GM21786 (cell line): ENCODE data around the gene CFAP97D2.
"Not testable (repeated sequence)": the region's sequence is repeated elsewhere in the genome, so short reads cannot be mapped to it uniquely, and the experiment has no call there.

ENCODE experiments used
- ATAC-seq: cut with Tn5 transposase; IDR thresholded peaks from one replicate; pipeline ENCODE4 v1.9.1; 2021; ENCODE audit not compliant: unreplicated experiment

The CFAP97D2 gene

DNA sequence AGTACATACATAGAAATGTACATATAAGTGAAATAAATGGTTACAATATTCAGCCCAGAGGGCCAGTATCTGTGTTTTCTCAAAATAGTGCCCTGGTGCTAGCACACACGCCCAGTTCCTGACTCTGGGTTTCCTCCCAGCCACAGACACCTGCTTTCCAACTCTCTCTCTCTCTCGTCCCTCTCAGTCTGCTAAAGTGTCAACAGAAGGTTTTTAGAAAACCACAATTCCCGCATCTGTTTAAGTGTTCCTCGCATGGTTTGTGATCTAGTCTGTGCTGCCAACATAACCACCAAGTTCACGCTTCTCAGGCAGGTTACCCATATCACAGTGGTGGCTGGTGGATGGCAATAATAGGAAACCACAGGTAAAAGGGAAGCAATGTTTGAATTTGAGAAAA, 84.5 kb downstream of the CFAP97D2 start:
- ATAC-seq: no peak

DNA sequence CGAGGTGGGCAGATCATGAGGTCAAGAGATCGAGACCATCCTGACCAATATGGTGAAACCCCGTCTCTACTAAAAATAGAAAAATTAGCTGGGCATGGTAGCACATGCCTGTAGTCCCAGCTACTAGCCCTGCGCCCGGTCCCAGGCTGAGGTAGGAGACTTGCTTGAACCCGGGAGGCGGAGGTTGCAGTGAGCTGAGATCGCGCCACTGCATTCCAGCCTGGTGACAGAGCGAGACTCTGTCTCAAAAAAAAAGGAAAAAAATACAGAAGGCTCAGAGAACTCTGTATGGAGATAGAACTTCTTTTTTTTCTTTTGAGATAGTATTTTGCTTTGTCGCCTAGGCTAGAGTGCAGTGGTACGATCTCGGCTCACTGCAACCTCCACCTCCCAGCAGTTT, 85.3 kb downstream of the CFAP97D2 start:
- not testable (repeated sequence) for ATAC-seq

DNA sequence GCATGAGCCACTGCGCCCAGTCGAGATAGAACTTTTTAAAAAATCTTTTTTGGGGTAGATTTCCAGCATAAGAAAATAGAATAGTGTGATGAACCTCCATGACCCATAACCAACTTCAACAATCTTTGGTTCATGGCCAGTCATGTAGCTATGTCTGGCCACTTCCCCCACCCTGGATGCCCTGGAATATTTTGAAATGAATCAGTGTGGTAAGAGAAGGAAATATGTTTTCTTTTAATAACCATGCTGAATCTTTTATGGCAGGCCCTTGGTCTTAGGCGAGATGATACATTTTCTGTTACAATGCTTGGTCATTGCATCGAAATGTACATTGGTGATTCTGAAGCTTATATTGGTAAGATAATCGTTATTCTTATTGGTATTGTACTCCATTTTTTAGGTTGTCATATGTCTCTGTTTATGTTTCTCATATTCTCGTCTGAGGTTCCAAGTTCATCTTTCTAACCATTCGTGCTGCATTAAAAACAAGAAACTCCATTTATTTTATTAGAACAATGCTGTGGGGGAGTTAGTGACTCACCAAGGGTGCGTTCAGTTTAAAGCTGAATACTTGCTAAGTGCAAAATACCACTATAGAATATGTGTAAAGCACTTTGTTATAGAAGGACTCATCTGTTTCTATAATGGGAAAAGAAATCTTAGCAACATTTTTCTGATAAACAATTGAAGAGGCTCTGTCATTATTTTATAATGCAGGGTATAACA, 86.0 kb downstream of the CFAP97D2 start:
- ATAC-seq: no peak

DNA sequence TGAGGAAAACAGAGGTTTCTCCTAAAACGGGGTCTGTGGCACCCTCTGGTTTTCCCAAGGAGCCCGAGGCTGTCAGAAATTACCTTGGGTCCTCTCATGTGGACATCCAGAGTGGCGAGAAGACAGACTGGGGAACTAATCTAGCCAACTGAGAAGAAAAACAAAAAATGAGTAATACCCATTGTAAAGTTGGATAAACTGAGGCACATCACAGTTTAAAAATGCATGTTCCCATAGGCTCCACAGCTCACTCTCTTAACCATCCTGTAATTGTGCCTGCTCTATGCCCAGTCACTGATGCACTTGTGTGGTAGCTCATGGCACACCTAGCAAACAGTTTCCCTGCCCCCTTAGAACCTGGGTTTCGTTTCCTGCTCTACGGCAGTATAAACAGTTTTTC, 87.2 kb downstream of the CFAP97D2 start:
- no peak for ATAC-seq

DNA sequence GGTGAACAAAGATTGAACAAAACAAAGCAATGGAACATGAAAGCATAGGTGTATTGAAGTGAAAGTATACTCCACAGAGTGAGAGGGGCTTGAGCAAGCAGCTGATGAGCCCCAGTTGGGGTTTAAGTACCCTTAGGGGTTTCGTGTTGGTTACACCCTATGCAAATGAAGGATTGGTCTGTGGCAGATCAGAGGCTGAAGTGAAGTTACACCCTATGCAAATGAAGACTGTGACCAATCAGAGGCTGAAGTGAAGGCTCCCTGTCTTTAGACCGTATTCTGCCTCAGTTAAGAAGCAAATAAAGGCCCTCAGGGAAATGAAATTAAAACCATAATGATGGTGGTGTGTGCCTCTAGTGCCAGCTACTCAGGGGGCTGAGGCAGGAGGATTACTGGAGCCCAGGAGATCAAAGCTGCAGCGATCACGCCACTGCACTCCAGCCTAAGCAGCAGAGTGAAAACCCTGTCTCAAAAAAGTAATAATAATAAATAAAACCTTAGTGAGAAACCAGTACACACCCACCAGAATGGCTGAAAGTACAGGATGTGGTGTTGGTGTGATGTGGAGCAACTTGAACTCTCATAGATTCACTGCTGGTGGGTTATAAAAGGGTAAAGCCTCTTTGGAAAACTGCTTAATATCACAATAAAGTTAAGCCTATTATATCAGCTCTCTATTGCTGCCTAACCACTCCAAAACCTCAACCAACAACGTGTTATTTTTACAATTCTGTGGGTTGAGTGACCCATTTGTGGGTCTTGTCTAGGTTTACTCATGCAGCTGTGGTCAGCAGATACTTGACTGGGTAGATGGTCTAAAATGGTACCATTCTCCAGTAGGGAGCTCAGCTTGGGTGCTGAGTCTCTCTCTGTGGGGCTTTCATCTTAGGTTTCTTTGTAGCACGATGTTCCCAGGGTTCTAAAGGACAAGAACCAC, 89.6 kb downstream of the CFAP97D2 start:
- no peak for ATAC-seq

DNA sequence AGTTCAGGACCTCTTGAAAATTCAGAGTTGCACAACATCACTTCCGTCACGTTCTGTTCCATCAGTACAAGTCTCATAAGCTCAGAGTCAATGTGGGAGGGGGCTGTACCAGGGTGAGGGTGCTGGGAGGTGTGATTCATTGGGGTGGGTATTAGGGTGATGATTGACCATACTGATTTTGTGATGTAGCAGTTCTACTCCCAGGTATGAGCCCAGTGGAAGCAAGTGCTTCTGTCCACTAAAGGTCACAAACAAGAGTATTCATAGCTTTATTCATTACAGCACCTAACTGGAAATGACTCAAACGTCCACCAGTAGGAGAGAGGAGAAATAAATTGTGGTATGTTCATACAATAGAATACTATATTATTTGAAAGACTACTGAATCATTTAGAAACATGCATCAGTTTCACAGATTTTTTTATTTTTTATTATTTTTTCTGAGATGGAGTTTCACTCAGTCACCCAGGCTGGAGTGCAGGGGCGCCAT, 90.3 kb downstream of the CFAP97D2 start:
- no peak for ATAC-seq
